C4-2B (cell line): ENCODE data around the gene ASPHD2.

Experiments used
- ZFX ChIP-seq: fragments of 450-650 bp; IDR thresholded peaks from 2 replicates; pipeline ENCODE4 v1.6.1; 2017
- TF ChIP-seq, protein P1 (sequence below): fragments of 450-650 bp; conservative IDR thresholded peaks from 2 replicates; pipeline ENCODE4 v1.5.1; 2017; ENCODE audit warnings: mild to moderate bottlenecking

DNA sequence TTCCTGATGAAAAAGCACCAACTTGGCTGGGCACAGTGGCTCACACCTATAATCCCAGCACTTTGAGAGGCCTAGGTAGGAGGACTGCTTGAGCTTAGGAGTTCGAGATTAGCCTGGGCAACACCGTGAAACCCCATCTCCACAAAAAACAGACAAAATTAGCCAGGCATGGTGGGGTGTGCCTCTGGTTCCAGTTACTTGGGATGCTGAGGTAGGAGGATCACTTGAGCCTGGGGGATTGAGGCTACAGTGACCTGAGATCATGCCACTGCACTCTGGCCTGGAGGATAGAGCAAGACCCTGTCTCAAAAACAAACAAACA is 51.5 kb downstream of the ASPHD2 start:
- TF ChIP-seq, protein P1, sequence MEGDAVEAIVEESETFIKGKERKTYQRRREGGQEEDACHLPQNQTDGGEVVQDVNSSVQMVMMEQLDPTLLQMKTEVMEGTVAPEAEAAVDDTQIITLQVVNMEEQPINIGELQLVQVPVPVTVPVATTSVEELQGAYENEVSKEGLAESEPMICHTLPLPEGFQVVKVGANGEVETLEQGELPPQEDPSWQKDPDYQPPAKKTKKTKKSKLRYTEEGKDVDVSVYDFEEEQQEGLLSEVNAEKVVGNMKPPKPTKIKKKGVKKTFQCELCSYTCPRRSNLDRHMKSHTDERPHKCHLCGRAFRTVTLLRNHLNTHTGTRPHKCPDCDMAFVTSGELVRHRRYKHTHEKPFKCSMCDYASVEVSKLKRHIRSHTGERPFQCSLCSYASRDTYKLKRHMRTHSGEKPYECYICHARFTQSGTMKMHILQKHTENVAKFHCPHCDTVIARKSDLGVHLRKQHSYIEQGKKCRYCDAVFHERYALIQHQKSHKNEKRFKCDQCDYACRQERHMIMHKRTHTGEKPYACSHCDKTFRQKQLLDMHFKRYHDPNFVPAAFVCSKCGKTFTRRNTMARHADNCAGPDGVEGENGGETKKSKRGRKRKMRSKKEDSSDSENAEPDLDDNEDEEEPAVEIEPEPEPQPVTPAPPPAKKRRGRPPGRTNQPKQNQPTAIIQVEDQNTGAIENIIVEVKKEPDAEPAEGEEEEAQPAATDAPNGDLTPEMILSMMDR = no peak
- TF ChIP-seq ZFX = no peak
